Coronary artery (tissue), 2 donors: Measurements from ENCODE around the gene AKAP1.

ENCODE experiments used
- DNase-seq: peaks from one replicate; pipeline ENCODE4 v3.0.0-alpha.2; 2017; ENCODE audit warnings: low spot score
- H3K27ac ChIP-seq, 2 donors: fragments of 200-600 bp; sonication (generic); one replicate each; pipeline ENCODE4 v1.5.1; 2016 to 2019
- H3K4me3 ChIP-seq: fragments of 200-600 bp; sonication (generic); 2 replicates; pipeline ENCODE4 v1.5.1; 2016; ENCODE audit warnings: mild to moderate bottlenecking, moderate library complexity
- CTCF ChIP-seq: fragments of 200-600 bp; sonication (generic); IDR thresholded peaks from one replicate; pipeline ENCODE4 v1.5.1; 2019; ENCODE audit warnings: antibody characterized with exemption

The AKAP1 gene

GRCh38 chr17:57158325-57158724 is 73.3 kb downstream of the AKAP1 start:
- TF ChIP-seq CTCF = no peak
- DNase-seq = no peak
- H3K4me3 ChIP-seq = no peak overlapping the region
- H3K27ac ChIP-seq = no peak overlapping the region

- DNase-seq = no peak
- Histone ChIP-seq H3K27ac (no peak overlapping the region), H3K4me3 (no peak overlapping the region)
- no peak for TF ChIP-seq CTCF
Observed at GRCh38 chr17:57158795-57159194, 73.7 kb downstream of the AKAP1 start.

GRCh38 chr17:57160624-57161023 is 75.6 kb downstream of the AKAP1 start:
- Histone ChIP-seq H3K4me3 (no peak overlapping the region), H3K27ac (no peak overlapping the region)
- DNase-seq = no peak
- TF ChIP-seq CTCF = no peak

- no peak for TF ChIP-seq CTCF
- DNase-seq = no peak
- Histone ChIP-seq H3K27ac (no peak overlapping the region), H3K4me3 (no peak overlapping the region)
Observed at GRCh38 chr17:57164814-57165213, 79.8 kb downstream of the AKAP1 start.

- Histone ChIP-seq H3K4me3 (no peak overlapping the region), H3K27ac (no peak overlapping the region)
- TF ChIP-seq CTCF = no peak
- no peak for DNase-seq
Observed at GRCh38 chr17:57165754-57166153, 80.7 kb downstream of the AKAP1 start.

DNA sequence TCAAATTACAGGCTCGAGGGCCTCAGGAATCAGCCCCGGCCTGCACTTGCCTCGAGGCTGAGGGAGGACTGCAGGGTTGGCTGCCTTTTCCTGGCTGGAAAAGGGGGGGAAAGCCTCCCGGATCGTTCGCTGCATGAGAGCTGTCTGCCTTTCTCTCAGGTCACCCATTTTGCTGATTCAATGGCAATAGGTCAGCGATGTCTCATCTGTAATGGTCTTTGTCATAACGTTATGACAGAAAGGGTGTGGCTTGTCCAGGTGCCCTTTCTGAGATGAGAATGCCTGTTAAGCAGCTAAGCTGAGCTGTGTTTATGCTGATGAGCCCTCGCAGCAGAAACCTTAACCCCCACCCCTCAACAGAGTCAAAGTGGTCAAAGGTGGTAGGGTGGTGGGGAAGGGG is 81.8 kb downstream of the AKAP1 start:
- no peak for TF ChIP-seq CTCF
- no peak for DNase-seq
- H3K27ac ChIP-seq = no peak overlapping the region
- no peak overlapping the region for H3K4me3 ChIP-seq

GRCh38 chr17:57168695-57169094 is 83.6 kb downstream of the AKAP1 start:
- DNase-seq = no peak
- H3K27ac ChIP-seq = no peak overlapping the region
- no peak overlapping the region for H3K4me3 ChIP-seq
- TF ChIP-seq CTCF = no peak
